DOHH2 (cell line): ENCODE results near the gene DPAGT1.

Source experiments
- EZH2phosphoT487 ChIP-seq: fragments of 200-600 bp; sonication (generic); IDR thresholded peaks from 2 replicates; pipeline ENCODE4 v1.6.1; 2017; ENCODE audit warnings: borderline replicate concordance, mild to moderate bottlenecking, antibody characterized with exemption, low read length, moderate library complexity, mixed read lengths
- TF ChIP-seq, protein P1 (sequence below): fragments of 200-600 bp; sonication (generic); IDR thresholded peaks from one replicate; pipeline ENCODE4 v1.5.1; 2014; ENCODE audit warnings: antibody characterized with exemption, mild to moderate bottlenecking, low read depth, low read length; ENCODE audit not compliant: poor library complexity, severe bottlenecking

DNA sequence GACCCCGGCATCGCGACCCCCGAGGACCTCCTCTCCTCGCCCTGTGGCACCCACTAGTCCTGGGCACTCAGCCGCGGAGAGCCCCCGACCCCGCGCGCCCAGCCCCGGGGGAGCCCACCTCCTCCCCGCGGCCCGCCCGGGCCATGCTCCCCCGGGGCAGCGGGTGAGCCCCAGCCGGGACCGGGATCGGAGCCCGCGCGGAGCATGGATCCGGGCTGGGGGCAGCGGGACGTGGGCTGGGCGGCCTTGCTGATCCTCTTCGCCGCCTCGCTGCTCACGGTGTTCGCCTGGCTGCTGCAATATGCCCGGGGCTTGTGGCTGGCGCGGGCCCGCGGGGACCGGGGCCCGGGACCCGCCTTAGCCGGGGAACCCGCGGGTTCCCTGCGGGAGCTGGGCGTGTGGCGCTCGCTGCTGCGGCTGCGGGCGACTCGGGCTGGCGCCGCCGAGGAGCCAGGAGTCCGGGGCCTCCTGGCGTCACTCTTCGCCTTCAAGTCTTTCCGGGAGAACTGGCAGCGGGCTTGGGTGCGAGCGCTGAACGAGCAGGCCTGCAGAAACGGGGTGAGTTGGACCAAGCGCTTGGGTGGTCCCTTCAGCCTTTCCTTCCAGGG is 6.0 kb upstream of the DPAGT1 start:
- TF ChIP-seq, protein P1, sequence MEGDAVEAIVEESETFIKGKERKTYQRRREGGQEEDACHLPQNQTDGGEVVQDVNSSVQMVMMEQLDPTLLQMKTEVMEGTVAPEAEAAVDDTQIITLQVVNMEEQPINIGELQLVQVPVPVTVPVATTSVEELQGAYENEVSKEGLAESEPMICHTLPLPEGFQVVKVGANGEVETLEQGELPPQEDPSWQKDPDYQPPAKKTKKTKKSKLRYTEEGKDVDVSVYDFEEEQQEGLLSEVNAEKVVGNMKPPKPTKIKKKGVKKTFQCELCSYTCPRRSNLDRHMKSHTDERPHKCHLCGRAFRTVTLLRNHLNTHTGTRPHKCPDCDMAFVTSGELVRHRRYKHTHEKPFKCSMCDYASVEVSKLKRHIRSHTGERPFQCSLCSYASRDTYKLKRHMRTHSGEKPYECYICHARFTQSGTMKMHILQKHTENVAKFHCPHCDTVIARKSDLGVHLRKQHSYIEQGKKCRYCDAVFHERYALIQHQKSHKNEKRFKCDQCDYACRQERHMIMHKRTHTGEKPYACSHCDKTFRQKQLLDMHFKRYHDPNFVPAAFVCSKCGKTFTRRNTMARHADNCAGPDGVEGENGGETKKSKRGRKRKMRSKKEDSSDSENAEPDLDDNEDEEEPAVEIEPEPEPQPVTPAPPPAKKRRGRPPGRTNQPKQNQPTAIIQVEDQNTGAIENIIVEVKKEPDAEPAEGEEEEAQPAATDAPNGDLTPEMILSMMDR, result no peak
- no peak for TF ChIP-seq EZH2phosphoT487
